IPS DF 6.9 (cell line): ENCODE measurements around the gene SOCS1.

Experiments used
- DNase-seq: peaks from one replicate; pipeline ENCODE4 v3.0.0-alpha.2; 2013; ENCODE audit warnings: low read depth, low spot score
- H3K27ac ChIP-seq: one replicate; pipeline ENCODE4 v1.5.1; 2013; ENCODE audit warnings: low read length, control low read depth
- H3K27me3 ChIP-seq: 2 replicates; pipeline ENCODE4 v1.6.1; 2013; ENCODE audit warnings: mild to moderate bottlenecking, low read length; ENCODE audit not compliant: control insufficient read depth, insufficient read depth
- H3K36me3 ChIP-seq: 2 replicates; pipeline ENCODE4 v1.6.1; 2013; ENCODE audit warnings: low read length; ENCODE audit not compliant: control insufficient read depth, insufficient read depth
- H3K4me1 ChIP-seq: 2 replicates; pipeline ENCODE4 v1.6.1; 2013; ENCODE audit warnings: low read length; ENCODE audit not compliant: control insufficient read depth, insufficient read depth
- H3K4me3 ChIP-seq: 2 replicates; pipeline ENCODE4 v1.5.1; 2013; ENCODE audit warnings: mild to moderate bottlenecking, low read length
- H3K9me3 ChIP-seq: 2 replicates; pipeline ENCODE4 v1.6.1; 2013; ENCODE audit warnings: low read length, inconsistent platforms; ENCODE audit not compliant: control insufficient read depth, insufficient read depth
- WGBS: extraction: QIAGEN DNeasy Blood & Tissue Kit; methylation state at CpG from one replicate; pipeline ENCODE4 v1.1.7; 2013; ENCODE audit warnings: mixed read lengths, missing lambda C conversion rate; ENCODE audit not compliant: insufficient read length, insufficient coverage; 5-methylcytosine and 5-hydroxymethylcytosine counted together

The SOCS1 gene

DNA sequence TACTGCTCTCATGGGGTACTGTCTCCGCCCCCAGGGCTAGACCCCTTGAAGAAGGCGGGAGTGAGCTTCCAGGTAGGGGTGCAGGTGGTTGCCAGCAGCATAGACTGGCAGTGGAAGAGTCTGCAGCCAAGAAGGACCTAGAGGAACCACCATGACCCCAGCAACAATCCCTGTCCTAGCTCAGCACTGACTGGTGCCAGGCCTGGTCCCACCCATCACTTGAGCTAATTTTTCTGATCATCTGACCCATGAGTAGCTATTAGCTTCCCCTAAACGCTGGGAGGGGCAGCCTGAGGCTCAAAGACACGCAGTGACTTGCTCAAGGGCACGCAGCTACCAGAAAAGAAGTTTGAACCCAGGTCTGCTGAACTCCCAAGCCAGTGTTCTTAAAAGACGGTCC lies 16.5 kb upstream of the SOCS1 start:
- no peak overlapping the region for H3K4me3 ChIP-seq
- no peaks in the 10 kb centered on the region for H3K27me3 ChIP-seq
- DNase-seq: no peak
- no peaks in the 10 kb centered on the region for H3K36me3 ChIP-seq
- WGBS: no CpG with 5 or more reads among the region's 6 CpGs
- no peaks in the 10 kb centered on the region; the same call in 1 of the 2 replicates for H3K4me1 ChIP-seq
- no peak overlapping the region for H3K27ac ChIP-seq
- no peaks in the 10 kb centered on the region for H3K9me3 ChIP-seq

DNA sequence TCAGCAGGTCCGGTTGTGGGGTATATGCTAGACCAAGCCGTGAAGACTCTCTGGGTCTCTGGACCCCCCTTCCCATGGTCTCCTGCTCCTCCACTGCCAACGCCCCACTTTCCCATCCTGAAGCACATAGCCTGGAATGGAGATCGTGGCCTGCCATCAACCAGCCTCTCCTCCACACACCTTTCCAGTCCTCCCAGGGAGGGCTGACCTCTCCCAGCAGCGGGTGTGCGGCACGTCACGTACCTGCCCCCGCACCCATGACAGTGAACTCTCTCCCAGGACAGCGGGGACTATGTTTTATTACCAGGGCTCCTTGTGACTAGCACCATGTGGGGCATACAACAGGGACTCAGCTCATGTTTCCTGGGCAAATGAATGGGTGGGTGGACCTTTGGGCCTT lies 15.6 kb upstream of the SOCS1 start:
- DNase-seq: no peak
- Histone ChIP-seq H3K9me3 (no peaks in the 10 kb centered on the region), H3K4me1 (no peaks in the 10 kb centered on the region; the same call in 1 of the 2 replicates), H3K4me3 (no peak overlapping the region), H3K27me3 (no peaks in the 10 kb centered on the region), H3K36me3 (no peaks in the 10 kb centered on the region), H3K27ac (no peak overlapping the region)
- no CpG with 5 or more reads among the region's 10 CpGs for WGBS

DNA sequence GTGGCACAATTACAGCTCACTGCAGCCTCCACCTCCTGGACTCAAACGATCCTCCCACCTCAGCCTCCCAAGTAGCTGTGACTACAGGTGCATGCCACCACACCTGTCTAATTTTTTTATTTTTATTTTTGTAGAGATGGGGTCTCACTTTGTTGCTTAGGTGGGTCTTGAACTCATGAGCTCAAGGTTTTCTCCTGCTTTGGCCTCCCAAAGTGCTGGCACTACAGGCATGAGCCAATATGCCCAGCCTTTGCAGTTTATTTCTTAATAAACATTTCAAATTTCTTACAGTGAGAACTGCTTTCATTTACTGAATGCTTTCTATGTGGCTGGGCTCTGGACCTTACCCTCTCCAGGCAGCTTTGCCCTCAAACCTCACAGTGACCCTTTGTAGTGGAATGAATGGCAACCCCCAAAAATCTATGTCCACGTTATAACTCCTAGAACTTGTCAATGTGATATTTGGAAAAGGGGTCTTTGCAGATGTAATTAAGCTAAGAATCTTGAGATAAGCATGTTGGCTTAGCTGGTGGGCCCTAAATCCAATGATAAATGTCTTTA lies 14.7 kb upstream of the SOCS1 start:
- no peaks in the 10 kb centered on the region for H3K27me3 ChIP-seq

DNA sequence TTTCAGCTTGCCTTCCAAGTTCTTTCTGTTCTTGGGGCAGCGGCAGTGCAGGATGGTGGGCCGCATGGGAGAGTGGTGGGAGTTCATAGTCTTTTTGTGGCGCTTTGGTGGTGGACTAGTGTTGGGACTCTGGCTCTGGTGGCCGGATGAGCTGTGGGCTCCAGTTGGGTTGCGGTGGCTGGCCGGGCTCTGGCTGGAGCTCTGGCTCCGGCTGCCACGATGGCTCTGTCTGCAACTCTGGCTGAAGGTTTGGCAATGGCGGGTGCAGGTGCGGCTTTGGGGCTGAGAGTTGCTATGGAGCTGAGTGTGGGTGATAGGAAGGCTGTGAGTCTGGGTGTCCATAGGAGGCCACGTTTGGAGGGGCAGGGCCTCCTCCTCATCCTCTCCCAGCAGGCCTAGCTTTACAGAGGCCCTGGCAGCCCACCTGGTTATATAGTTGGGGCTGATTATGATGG lies 12.9 kb upstream of the SOCS1 start, which contains the start of gene TNP2:
Gene TNP2 (minus strand): TSS at position 405 of the 455 bp plus-strand sequence. CDS start 63 bp downstream, at position 342.
- DNase-seq: no peak
- no peak within 1 kb of the TSS for H3K27ac ChIP-seq
- H3K36me3 ChIP-seq: no peaks in the 10 kb centered on the region
- no peak within 1 kb of the TSS for H3K4me3 ChIP-seq
- no peaks in the 10 kb centered on the region for H3K9me3 ChIP-seq
- WGBS: no CpG with 5 or more reads among the region's 11 CpGs
- no peaks in the 10 kb centered on the region; the same call in 1 of the 2 replicates for H3K4me1 ChIP-seq
- H3K27me3 ChIP-seq: no peaks in the 10 kb centered on the region

More for the DNA sequence above, 14.7 kb upstream of the SOCS1 start:
- Histone ChIP-seq H3K9me3 (no peaks in the 10 kb centered on the region), H3K36me3 (no peaks in the 10 kb centered on the region), H3K4me3 (no peak overlapping the region), H3K4me1 (no peaks in the 10 kb centered on the region; the same call in 1 of the 2 replicates), H3K27ac (no peak overlapping the region)
- no CpG with 5 or more reads among the region's 2 CpGs for WGBS
- no peak for DNase-seq

DNA sequence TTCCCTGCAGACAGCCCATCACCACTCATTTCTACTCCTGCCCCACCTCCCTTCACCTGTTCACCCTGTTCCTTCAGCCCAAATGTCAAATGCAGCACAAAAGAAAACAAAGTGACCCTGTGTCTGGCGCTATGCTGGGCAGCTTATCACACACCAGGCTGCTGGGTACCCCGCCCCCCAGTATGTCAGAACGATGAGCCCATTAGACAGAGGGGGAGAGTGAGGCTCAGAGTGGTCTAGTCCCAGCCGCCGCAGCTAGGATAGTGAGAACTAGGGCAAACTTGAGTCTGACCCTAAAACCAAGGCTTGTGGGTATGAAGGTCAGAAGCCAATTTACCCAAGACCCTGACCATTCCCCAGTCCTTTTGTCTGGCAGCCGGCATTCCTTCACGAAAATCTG lies 9.1 kb upstream of the SOCS1 start:
- Histone ChIP-seq H3K27ac (no peak overlapping the region), H3K9me3 (no peaks in the 10 kb centered on the region), H3K4me1 (no peaks in the 10 kb centered on the region), H3K4me3 (no peak overlapping the region), H3K27me3 (no peaks in the 10 kb centered on the region), H3K36me3 (no peaks in the 10 kb centered on the region)
- no CpG with 5 or more reads among the region's 7 CpGs for WGBS
- no peak for DNase-seq

DNA sequence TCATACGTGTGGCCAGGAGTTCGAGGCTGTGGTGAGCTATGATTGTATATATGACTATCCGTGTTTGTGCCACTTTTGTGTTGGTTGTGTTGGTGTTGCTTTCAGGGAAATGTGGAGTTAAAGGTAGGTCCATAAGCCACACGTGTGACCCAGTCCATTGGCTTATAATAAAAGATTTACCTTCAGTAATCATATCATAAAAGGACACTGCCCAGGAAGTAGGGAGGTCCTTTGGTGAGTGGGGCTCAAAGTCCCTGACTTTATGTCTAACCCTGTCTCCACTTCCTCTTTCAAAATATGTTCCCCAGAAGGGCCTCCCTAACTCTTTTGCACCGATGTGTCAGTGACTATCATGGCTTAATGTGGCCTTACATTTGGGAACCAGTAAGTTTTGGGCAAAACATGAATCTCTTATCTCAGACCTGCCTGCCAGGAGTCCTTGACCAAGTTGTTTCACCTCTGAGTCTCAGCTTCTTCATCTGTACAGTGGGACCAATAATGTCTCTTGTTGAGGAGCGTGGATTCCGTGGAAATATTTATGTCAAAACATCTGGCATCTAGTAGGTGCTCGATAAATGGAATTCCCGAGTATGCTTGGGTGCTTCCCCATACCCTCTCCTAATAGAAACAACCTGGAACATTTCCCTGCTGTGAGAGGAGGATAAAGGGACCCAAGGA lies 8.3 kb upstream of the SOCS1 start:
- Histone ChIP-seq H3K27me3 (no peaks in the 10 kb centered on the region), H3K36me3 (no peaks in the 10 kb centered on the region), H3K4me3 (no peak overlapping the region), H3K9me3 (no peaks in the 10 kb centered on the region), H3K4me1 (no peaks in the 10 kb centered on the region), H3K27ac (no peak overlapping the region)
- no CpG with 5 or more reads among the region's 9 CpGs for WGBS
- no peak for DNase-seq

DNA sequence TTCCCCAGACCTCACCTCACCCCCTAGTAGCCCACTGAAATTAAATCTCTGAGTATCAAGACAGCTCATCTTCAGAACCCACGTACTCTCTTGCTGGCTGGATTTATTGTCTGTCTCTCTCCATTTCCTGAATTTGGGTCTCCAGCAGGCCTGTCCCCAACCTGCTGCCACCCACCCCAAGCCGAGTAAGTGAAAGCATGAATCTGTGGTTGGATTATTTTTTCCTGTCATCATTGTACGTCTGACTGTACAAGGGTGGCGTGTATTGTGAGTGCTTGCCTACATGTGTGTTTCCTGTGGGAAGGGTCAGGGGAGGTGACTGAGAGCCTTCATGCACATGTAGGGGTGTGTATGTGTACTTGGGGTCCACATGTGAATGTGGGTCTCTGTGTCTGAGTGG lies 7.7 kb upstream of the SOCS1 start:
- Histone ChIP-seq H3K4me3 (no peak overlapping the region), H3K36me3 (no peaks in the 10 kb centered on the region), H3K9me3 (no peaks in the 10 kb centered on the region), H3K27me3 (no peaks in the 10 kb centered on the region), H3K4me1 (no peaks in the 10 kb centered on the region), H3K27ac (no peak overlapping the region)
- DNase-seq: no peak
- whole genome bisulfite sequencing: no CpG with 5 or more reads among the region's 4 CpGs

DNA sequence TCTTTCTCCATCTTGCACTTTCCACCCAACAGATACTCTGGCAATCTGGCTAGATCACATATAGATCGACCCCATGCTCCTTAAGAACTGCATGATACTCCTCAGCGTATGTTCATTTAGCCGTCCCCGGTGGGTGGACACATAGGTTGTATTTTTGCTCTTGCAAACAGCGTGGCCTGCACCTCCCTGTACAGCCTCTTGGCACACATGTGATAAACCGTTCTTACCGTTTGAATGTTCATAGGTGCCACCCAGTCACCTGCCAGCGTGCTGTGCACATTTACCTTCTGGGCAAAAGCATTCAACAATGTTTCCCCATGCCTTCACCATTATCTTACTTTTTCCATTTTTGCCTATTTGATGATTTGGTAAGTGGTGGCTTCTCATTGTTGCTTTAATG lies 6.9 kb upstream of the SOCS1 start:
- WGBS: no CpG with 5 or more reads among the region's 8 CpGs
- no peak overlapping the region for H3K4me3 ChIP-seq

DNA sequence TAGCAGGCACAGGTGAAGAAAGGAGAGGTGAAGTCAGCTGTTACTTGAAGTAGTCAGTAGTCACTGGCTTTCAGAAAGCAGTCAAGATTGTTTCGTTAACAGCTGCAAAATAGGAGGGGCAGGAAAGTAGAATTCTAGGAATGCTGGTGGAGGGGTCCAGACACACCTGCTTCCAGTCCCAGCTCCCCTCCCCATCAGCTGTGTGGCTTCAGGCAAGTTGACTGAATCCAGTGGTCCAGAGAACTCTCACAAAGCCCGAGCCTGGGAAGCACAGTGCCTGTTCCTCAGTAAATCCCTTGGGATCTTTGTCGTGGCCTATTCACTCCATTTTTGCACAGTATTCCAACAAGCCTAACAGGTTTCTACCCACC lies 4.6 kb upstream of the SOCS1 start:
- Histone ChIP-seq H3K4me3 (no peak overlapping the region), H3K27me3 (no peaks in the 10 kb centered on the region), H3K4me1 (0 out of 2 replicates have a peak, but pooled peaks cover 2% of the 10 kb centered on the region), H3K27ac (no peak overlapping the region), H3K9me3 (no peaks in the 10 kb centered on the region), H3K36me3 (no peaks in the 10 kb centered on the region; the same call in 1 of the 2 replicates)
- no peak for DNase-seq
- no CpG with 5 or more reads among the region's 3 CpGs for WGBS

More for the DNA sequence above, 6.9 kb upstream of the SOCS1 start:
- H3K9me3 ChIP-seq: no peaks in the 10 kb centered on the region
- H3K27ac ChIP-seq: no peak overlapping the region
- no peaks in the 10 kb centered on the region for H3K27me3 ChIP-seq
- no peaks in the 10 kb centered on the region for H3K36me3 ChIP-seq
- no peak for DNase-seq
- H3K4me1 ChIP-seq: no peaks in the 10 kb centered on the region

DNA sequence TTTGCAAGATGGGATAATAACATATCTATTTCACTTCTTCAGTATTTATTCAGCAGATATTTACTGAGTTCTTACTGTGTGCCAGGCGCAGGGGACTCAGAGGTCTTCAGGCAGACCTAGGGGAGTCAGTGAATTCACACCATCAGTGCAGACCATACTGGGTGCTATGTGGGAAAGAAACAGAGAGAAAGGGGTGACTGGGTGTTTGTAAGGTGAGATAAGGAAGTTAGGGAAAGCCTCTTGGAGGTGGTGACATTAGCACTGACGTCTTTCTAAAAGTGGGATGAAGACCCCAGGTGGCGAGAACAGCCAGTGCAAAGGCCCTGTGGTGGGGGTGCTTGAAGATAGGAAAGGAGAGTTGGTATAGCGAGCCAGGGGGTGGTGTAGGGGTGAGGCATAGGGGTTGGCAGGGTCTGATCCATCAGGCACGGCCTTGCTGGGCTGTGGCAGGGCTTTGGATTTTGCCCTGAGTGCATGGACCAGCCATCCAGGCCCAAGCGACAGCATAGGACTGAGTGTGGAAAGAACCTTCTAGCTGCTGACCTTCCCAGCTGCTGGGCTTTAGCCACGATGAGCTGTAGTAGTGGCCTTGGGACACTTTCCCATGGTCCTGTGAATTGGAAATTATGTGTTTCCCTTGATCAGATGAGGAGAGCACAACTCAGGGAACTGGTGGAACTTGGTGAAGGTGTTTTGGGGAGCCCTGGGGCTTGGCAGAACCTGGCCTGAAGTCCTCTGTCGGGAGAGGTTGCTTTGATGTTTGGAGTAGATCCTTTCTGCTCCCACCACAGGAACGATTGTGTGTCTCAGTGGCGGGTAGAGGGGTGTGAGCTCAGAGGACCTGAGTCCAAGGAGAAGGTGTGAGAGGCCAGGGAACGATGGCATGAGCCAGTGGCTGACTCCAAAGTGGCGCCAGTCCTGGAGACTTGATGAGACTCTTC lies 3.9 kb upstream of the SOCS1 start:
- Histone ChIP-seq H3K27ac (no peak overlapping the region), H3K4me1 (0 out of 2 replicates have a peak, but pooled peaks cover 2% of the 10 kb centered on the region), H3K4me3 (no peak overlapping the region), H3K27me3 (no peaks in the 10 kb centered on the region), H3K9me3 (no peaks in the 10 kb centered on the region), H3K36me3 (peaks cover 1% of the 10 kb centered on the region; the same call in 1 of the 2 replicates)
- DNase-seq: no peak
- no CpG with 5 or more reads among the region's 12 CpGs for WGBS
